GM18498 (cell line): ENCODE measurements around the gene MAPK8.

Experiments
- ATAC-seq: cut with Tn5 transposase; IDR thresholded peaks from one replicate; pipeline ENCODE4 v1.9.1; 2021; ENCODE audit warnings: mild to moderate bottlenecking, moderate library complexity; ENCODE audit not compliant: unreplicated experiment

The MAPK8 gene

GRCh38 chr10:48378675-48379074, 72.2 kb downstream of the MAPK8 start:
- ATAC-seq: no peak

DNA sequence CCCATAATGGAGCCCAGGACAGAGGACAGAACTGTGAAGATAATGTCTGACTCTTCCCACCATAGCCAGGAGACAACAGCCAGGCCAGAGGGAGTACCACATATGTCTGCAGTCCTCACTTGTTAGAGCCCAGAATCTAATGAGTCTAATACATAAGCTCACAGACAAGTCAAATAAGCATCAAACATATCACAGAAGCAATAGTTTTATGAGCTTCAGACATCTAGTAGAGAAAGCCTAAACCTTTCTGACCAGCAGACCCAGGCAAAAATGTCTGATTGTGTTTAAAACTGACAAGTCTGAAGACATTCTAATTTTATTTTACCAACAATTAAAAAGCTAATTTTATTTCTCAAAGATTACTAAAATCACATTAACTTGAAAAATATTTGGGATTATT, 75.5 kb downstream of the MAPK8 start:
- ATAC-seq: no peak

DNA sequence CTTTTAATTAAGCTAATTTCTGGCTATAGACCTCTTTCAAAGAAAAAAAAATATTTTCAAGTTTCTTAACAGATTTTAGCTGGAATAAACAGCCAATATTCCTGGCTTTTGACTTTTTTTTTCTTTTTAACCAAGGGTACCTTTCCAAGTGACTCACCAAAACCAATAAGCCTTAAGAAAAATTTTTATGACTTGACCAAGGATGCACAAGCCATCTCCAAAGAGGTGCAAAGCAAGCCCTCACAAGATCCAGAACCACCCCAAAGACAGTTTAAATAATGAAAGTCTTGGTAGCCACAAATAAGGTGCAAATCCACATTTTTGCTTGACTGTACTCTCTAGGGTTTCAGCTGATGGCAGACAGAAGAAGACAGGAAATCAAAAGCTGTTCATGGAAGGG, 76.5 kb downstream of the MAPK8 start:
- no peak for ATAC-seq

GRCh38 chr10:48383393-48383792, 76.9 kb downstream of the MAPK8 start:
- no peak for ATAC-seq

DNA sequence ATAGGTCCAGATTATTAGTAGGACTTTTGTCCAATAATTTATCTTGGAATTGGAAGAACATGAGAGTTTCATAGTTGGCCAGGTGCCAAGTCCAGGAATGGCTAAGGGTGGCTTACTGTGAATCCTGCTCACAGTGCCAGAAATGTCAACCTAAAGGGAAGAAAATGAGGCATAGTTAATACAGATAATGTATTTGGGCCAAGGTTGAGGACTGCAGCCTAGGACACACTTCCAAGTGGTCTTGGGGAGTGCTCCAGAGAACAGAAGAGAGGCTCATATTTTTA, 78.2 kb downstream of the MAPK8 start:
- no peak for ATAC-seq

GRCh38 chr10:48389272-48389671, 82.8 kb downstream of the MAPK8 start:
- ATAC-seq: peak; percentile 45

DNA sequence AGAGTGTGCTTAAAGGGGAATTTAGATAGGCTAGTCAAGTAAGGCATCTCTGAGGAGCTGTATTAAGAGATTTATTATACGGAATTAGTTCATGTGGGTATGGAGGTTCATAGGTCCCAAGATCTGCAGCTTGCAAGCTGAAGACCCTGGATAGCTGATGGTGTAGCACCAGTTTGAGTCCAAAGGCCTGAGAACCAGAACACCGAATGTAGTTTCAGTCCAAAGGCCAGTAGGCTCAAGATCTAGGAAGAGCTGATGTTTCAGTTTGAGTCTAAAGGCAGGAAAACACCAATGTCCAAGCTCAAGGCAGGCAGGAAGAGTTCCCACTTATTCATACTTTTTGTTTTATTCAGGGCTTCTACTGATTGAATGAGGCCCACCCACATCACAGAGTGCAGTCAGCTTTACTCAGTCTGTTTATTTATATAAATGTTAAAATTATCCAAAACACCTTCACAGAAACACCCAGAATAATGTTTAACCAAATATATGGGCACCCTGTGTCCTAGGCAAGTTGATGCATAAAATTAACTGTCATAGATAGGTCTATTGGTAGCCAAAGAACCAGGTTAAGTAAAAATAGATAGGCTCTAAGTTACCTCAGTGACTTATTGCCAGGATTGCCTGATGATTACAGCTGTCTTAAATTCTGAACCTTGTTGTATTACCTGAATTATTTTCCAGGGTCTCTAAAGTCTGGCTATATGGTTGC, 83.5 kb downstream of the MAPK8 start:
- no peak for ATAC-seq

DNA sequence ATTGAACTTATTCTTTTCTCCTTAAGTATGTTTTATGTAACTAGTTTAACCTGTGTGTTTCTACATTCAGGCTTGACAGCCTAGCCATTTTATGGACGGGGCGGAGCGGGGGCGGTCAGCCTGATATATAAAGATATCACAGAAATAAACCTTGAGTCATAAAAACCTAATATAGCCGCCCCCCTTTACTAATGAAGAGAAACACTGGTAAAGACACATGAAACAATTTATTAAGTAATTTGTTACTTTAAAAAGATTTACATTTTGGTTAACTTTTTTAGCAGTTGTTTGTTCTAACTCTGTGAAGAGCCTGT, 84.0 kb downstream of the MAPK8 start:
- ATAC-seq: no peak

DNA sequence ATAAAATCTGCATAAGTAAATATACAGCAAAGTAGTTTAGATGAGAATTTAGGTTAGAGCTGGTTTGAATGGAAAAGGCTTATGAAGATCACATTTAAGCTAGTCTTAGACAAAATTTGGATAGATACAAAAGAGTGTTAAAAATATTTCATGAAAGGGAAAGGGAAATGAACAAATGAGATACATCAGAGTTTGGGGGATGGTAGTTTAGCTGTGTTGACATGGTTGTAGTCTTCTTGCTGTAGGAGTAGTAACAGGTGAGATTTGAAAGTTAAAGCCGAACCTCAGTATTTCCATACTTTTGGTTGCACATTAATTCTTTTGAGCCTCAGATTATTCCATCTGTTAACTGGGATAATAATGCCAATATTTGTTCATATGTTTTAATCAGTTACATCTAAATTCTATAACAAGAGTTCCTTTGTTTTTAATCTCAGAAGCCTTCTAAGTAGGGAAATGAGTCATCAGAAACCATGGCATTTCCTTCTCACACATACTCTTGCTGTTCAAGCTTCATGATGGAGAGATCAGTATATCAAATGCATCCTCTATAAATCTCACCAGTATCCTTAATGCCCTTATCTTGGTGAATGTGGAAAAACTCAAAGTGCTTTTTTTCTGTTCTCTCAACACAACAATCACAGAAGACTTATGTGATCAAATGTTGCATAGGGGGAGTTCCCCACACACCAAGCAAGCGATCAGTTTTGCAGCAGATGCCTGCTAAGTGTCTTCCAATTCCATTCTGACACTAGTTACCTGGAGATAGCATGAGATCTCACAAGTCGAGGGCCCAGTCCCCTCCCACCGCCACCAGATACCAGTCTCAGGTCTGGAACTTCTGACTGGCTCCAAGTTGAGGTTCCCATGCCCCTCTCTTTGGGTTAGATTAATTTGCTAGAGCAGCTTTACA, 84.7 kb downstream of the MAPK8 start:
- peak; percentile 69 for ATAC-seq

GRCh38 chr10:48391994-48392393, 85.5 kb downstream of the MAPK8 start:
- ATAC-seq: no peak

DNA sequence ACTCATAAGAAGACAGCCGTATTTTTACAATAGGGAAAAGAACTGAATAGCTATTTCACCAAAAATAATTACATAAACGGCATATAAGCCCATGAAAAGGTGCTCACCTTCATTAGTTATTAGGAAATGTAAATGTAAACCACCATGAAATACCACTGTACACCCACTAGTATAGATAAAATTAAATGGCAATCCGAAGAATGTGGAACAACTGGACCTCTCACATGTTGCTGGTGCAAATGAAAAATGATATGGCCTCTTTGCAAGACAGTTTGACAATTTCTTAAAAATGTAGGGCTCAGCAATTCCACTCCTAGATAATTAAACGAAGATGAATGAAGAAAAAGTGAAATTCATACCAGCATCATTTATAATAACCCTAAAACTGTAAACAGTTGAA, 91.8 kb downstream of the MAPK8 start:
- ATAC-seq: no peak

DNA sequence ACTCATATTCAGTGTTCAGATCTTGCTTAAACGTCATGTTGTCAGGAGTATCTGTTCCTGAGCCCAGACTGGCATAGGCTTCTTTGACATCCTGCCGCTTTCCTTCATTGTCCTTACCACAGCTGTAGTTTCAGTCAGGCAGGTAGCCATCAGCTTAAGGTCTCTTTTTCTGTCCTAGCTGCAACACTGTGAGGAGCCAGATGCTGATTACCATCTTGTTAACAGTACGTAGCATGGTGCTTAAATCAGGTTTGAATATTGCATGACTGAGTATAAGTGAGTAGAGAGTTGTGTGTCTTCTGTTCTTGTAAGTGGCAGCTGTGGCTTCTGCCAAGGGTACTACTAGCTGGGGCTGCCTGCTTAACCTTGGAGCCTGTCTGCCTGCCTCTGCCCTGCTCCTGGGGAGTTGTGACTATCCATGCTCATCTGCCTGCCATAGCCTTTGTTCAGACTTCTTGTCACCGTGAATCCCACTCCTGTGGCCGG, 92.6 kb downstream of the MAPK8 start:
- ATAC-seq: no peak

DNA sequence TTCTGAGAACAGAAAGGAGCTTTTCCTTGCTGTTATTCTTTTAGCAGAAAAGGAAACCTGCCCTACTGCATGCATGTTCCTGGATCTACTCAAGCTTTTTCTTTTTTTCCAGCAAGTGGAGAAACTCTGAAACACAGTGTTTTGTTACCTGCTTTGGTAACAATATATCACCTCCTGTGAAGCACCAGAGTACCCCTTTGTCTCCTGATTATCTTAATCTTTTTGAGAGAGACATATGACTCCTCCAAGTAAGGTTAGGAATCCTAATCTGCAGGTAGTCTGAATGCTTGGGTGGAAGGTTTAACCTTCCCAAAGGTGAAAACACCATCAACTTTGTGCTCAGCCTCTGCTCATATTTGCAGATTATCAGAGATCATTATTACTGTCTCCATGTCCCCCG, 93.1 kb downstream of the MAPK8 start:
- ATAC-seq: no peak

GRCh38 chr10:48400129-48400849, 93.8 kb downstream of the MAPK8 start:
- peak; percentile 39 for ATAC-seq

DNA sequence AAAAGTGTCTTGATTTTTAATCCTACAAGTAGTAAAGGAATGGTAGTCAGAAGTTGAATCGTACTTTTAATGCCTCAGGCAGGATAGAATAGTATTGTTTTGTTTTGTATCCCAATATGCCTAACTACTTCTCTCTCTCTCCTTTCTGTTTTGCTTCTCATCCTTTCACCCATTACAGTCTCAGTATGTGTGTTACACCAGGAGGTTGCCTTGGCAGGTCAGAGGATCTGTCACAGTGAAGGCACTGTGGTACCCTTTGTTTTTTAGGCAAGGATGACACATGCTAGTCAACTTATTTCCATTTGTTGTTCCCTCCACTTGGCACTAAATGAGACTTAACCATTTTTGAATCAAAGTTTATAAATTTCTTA, 94.4 kb downstream of the MAPK8 start:
- peak; percentile 56 for ATAC-seq

GRCh38 chr10:48404646-48405045, 98.2 kb downstream of the MAPK8 start:
- ATAC-seq: no peak

DNA sequence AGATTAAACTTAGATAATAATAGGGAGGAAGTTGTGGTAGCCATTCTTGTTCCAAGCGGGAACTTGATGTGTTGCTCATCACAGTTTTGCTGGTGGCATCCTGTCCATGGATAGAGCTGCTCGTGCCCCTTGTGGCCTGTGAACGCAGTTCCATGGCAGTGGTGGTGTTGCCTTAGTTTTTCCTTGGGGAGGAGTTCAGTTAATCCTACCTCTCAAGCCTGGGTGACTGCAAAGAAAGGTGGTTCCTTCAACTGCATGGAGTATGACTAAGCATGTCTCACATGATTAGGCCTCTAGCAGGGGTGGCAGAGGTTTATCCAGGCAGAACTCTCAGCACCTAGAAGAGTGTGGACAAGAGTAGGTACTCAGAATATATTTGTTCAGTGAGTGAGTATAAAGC, 99.7 kb downstream of the MAPK8 start:
- no peak for ATAC-seq

- no peak for ATAC-seq
Measured at GRCh38 chr10:48406658-48407057, 100.2 kb downstream of the MAPK8 start.

DNA sequence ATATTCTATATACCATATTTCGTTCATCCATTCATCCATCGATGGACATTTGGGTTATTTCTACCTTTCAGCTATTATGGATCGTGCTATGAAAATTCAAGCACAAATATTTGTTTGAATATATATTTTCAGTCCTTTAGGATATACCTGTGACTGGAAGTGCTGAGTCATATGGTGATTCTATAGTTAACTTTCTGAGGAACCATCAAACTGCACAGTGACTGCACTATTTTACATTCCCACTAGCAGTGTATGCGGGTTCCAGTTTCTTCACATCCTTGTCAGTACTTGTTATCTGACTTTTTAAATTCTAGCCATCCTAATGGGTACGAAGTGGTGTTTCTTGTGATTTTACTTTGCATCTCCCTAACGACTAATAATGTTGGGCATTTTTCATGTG, 104.0 kb downstream of the MAPK8 start:
- no peak for ATAC-seq

- no peak for ATAC-seq
Measured at GRCh38 chr10:48411510-48411909, 105.0 kb downstream of the MAPK8 start.

DNA sequence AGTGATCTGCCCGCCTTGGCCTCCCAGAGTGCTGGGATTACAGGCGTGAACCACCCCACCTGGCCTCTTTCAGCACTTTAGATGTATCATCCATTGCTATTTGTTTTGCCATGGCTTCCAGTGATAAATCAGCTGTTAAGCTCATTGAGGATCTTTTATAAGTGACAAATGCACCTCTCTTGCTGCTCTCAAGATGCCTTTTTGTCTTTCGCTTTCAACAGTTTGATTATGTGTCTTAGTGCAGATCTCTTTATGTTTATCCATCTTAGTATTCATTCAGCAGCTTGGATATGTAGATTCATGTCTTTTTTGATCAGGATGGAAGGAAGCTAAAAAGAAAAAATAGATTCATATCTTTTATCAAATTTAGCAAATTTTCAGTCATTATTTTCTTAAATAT, 105.6 kb downstream of the MAPK8 start:
- no peak for ATAC-seq

- ATAC-seq: no peak
Measured at GRCh38 chr10:48412933-48413332, 106.5 kb downstream of the MAPK8 start.
